HG03469 (cell line): ENCODE results near the gene BGLAP.
"Not testable (repeated sequence)": the region's sequence is repeated elsewhere in the genome, so short reads cannot be mapped to it uniquely, and the experiment has no call there.

Experiments used
- ATAC-seq: cut with Tn5 transposase; IDR thresholded peaks from one replicate; pipeline ENCODE4 v1.9.1; 2021; ENCODE audit warnings: mild to moderate bottlenecking, moderate library complexity, moderate number of reproducible peaks; ENCODE audit not compliant: unreplicated experiment

BGLAP gene

DNA sequence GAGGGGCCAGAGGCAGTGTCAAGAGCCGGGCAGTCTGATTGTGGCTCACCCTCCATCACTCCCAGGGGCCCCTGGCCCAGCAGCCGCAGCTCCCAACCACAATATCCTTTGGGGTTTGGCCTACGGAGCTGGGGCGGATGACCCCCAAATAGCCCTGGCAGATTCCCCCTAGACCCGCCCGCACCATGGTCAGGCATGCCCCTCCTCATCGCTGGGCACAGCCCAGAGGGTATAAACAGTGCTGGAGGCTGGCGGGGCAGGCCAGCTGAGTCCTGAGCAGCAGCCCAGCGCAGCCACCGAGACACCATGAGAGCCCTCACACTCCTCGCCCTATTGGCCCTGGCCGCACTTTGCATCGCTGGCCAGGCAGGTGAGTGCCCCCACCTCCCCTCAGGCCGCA is at the start of gene BGLAP:
Gene BGLAP, plus strand, starts transcription at position 259 of the 400 bp plus-strand sequence. Its CDS starts 48 bp downstream, at position 307.
- no peak for ATAC-seq

DNA sequence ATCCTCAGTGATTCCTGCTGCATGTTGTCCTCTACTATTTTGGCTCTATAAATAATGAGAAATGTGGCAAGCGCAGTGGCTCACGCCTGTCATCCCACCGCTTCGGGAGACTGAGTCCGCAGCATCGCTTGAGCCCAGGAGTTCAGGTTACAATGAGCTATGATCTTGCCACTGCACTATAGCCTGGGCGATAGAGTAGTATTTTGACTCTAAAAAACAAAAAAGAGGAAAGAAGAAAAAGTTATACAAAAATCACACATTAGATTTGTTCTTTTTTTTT is 48.8 kb upstream of the BGLAP start:
- no peak for ATAC-seq

DNA sequence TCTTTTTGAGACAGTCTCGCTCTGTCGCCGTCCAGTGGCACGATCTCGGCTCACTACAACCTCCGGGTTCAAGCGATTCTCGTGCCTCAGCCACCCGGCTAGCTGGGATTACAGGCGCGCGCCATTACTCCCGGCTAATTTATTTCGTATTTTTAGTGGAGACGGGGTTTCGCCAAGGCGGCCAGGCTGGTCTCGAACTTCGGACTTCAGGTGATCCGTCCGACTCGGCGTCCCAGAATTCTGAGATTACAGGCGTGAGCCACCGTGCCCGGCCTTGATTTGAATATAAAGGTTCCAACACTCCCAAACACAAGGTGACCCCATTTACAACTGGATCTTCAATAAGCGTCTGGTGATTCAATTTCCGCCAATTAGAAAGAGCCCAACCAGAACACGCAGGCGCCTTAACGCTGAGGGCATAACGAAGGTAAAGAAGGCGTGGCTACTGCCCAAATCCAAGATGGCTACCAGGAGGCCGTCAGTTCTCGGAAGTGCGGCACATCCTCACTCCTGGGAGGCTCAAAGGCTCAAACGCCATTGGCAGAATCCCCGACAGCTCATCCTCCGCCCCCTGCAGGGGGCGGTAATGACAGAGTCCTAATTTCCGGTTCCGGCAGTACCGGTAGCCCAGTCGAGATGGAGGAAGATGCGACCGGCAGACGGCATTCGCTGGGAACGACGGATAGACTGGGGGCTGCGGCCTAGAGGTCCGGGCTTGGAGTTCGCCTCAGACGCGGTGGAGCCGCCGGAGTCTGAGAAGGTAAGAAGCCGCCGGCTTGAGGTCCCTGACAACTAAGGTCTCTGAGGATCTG is 48.3 kb upstream of the BGLAP start, which contains the start of gene SLC25A44:
Gene SLC25A44, plus strand, starts transcription at position 617 of the 812 bp plus-strand sequence. CDS start 5,744 bp downstream, outside the sequence.
- peak; percentile 88 for ATAC-seq

DNA sequence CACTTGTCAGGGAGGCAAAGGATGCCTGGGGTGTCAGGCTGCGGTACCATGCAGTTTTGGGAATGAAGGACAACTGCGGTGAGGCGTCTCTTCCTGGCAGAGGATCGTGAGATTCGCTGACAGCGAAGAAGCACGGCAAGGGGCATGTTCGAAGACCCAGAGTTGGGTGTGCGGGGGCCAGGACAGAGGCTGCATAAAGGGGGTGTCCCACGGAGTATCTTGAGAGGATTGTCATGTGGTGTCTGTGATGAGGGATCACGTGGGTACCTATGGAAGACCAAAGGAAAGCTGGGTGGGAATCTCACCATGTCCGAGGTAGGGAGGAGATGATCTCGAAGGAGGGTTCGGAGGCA is 47.7 kb upstream of the BGLAP start:
- no peak for ATAC-seq

DNA sequence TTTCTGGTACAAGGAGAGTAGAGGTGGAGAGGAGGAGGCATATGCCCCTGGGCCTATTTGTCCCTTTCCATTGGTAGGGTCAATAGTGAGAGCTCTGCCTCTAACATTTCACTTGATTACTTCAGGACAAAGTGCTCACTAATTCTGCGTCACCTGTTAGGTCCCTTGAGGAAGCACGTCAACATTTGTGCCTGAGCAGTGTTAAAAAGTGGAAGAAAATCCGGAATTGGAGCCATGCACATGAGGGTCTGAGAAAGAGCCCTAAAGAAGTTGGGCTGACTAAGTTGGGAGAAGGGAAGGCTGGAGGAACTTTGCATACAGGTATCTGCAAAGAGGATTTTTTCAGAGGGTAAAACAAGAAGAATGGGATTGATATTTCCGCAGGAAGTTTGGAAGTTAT is 46.1 kb upstream of the BGLAP start:
- ATAC-seq, result no peak

DNA sequence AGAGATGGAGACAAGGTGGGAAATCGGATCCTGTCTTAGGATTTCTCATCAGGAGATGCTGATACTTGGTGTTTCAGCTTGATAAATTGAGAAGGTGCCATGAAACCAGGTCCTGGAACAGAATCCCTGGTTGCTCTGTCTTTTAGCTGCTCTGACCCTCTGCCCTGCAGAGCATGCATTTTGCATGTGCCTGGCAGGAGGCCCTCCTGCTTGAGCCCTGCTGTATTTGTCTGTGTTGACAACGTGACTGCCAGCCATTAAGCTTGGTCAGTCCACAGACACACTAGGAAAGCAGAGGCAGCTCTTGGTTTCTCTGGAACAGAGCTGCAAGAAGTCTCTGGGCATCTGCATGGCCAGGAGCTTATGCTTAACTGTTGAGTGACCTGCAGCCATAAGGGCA is 45.5 kb upstream of the BGLAP start:
- no peak for ATAC-seq

DNA sequence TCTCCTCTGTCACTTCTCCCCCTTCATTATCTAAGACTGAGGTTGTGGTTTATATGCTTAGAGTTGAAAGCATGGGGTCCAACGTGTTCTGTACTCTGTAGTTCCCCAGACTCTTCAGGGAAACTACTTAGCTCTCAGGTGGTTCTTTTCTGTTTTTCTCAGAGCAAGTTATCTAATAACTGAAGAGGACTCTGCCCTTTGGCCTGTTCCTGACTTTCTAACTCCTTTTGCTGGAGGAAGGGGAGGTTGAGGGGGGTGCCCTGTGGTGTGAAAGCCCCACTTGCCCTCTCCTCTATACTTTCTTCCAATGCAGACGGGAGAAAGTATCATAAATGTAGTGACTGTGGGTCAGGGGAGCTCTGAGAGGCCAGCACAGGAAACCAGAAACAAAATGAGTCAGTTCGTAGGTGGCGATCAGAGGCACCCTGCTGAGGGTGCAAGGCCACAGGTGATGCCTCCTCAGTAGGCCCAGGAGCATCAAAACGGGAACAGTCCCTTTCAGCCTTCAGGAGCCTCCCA is 43.1 kb upstream of the BGLAP start:
- no peak for ATAC-seq

DNA sequence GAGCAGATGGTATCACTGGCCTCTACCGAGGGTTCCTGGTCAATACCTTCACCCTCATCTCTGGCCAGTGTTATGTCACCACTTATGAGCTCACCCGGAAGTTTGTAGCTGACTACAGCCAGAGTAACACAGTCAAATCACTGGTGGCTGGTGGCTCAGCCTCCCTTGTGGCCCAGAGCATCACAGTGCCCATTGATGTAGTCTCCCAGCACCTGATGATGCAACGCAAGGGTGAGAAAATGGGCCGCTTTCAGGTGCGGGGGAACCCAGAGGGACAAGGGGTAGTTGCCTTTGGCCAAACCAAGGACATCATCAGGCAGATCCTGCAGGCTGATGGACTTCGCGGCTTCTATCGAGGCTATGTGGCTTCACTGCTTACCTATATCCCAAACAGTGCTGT is 41.9 kb upstream of the BGLAP start:
- ATAC-seq, result no peak

DNA sequence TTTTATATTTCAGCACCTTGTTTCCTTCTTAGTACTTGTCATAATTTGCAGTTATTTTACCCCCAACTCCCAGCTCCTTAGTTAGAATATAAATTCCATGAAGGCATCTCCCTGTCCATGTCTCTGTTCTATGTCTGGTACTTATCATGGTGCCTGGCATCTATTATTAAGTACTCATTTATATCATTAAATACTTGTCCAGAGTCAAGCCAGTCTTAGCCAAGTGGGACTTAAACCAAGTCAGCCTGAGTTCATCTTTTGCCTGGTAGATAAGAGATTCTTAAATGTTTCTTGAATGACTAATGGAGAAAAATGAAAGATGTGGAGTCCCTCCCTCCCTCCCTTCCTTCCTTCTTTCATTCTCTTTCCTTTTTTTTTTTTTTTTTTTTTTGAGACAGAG is 38.7 kb upstream of the BGLAP start:
- ATAC-seq, result no peak

DNA sequence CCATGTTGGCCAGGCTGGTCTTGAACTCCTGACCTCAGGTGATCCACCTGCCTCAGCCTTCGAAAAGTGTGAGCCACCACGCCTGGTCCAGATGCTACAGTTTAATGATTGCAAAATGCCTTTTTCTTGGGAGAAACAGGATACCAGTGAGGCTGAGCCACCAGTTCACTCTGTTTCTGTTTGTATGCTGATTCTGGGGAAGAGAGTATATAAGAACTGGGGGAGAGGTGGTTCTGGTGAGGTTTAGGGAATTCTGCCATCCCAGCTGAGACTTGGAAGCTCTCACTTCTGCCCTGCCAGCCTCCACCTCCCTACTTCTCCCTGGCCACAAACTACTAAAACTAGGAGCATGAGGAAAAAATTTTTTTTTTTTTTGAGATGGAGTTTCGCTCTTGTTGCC is 37.3 kb upstream of the BGLAP start:
- ATAC-seq, result no peak

DNA sequence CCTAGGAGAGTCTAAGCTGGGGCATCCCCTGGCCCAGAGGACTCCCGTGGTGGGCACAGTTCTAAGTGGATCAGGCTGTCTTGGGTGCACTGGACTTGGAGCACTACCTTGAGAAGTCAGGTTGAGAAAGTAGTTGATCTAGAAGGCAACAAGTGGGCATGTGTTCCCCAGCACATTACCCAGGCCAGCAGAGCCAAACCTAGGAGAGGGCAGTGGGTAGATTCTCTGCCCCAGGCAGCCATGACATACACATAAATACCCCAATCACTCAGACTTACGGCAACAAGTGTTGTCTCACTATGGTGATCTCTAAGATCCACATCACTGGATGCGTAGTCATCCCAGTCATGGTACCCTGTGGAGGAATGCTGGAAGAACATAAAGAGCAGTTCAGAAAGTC is 30.7 kb upstream of the BGLAP start:
- ATAC-seq, result no peak

DNA sequence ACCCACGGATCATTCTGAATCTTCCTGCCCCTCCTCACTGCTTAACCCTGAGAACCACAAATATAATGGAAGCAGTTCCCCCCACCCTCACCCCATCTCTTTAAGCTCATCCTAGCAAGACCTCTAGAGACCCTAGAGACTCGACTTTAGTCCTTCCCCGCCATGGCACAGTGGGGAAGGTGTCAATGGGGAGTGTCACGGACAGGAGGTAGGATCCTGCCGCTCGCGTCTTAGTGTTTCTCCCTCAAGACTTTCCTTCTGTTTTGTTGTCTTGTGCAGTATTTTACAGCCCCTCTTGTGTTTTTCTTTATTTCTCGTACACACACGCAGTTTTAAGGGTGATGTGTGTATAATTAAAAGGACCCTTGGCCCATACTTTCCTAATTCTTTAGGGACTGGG is 29.9 kb upstream of the BGLAP start:
- ATAC-seq, result no peak

DNA sequence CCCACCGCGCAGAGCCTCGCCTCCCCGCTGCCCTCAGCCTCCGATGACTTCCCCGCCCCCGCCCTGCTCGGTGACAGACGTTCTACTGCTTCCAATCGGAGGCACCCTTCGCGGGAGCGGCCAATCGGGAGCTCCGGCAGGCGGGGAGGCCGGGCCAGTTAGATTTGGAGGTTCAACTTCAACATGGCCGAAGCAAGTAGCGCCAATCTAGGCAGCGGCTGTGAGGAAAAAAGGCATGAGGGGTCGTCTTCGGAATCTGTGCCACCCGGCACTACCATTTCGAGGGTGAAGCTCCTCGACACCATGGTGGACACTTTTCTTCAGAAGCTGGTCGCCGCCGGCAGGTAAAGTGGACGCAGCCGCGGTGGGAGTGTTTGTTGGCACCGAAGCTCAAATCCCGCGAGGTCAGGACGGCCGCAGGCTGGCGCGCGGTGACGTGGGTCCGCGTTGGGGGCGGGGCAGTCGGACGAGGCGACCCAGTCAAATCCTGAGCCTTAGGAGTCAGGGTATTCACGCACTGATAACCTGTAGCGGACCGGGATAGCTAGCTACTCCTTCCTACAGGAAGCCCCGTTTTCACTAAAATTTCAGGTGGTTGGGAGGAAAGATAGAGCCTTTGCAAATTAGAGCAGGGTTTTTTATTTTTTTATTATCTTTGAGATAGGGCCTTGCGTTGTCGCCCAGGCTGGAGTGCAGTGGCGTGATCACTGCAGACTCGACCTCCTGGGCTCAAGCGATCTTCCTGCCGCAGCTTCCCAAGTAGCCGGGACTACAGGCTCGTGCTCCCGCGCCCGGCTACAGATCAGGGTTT is 28.9 kb upstream of the BGLAP start, which contains the start of gene PMF1:
Gene PMF1, plus strand, starts transcription at position 175 of the 811 bp plus-strand sequence. Its CDS starts 9 bp downstream, at position 184.
- ATAC-seq, result peak; percentile 68

DNA sequence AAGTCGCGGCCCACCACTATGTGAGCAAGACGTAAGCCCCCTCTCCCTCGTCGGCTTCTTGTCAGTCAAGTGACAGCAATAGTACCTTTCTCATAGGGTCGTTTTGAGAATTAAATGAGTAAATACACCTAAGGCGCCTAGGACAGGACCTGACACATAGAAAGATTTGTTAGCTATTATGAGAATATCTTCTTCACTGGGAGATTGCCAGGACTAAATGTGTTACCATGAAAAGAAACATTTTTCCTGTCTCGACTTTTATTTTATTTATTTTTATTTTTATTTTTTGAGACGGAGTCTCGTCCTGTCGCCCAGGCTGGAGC is 28.4 kb upstream of the BGLAP start:
- no peak for ATAC-seq

DNA sequence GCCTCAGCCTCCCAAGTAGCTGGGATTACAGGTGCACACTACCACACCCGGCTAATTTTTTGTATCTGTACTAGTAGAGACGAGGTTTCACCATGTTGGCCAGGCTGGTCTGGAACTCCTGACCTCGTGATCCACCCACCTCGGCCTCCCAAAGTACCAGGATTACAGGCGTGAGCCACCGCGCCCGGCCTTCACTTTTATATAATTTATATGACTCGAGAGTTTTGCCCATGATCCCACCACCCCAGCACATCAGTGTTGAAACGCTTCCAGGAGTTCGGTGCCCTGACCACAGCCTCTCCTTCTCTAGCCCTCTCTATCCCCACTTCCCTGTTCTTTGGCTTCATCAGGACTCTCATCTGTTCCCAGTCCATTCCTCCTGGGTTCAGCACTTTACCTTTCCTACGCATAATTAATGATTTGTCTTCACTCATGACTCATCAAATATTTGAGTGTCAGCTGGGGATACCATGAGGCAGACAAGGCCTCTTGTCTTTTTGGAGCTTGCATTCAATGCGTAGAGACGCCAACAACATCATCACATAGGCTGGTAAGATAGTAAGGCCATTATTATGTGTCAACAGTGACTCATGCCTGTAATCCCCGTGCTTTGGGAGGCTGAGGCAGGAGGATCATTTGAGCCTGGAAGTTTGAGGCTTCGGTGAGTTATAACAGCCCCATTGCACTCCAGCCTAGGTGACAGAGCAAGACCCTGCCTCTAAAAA is 27.8 kb upstream of the BGLAP start:
- no peak for ATAC-seq

DNA sequence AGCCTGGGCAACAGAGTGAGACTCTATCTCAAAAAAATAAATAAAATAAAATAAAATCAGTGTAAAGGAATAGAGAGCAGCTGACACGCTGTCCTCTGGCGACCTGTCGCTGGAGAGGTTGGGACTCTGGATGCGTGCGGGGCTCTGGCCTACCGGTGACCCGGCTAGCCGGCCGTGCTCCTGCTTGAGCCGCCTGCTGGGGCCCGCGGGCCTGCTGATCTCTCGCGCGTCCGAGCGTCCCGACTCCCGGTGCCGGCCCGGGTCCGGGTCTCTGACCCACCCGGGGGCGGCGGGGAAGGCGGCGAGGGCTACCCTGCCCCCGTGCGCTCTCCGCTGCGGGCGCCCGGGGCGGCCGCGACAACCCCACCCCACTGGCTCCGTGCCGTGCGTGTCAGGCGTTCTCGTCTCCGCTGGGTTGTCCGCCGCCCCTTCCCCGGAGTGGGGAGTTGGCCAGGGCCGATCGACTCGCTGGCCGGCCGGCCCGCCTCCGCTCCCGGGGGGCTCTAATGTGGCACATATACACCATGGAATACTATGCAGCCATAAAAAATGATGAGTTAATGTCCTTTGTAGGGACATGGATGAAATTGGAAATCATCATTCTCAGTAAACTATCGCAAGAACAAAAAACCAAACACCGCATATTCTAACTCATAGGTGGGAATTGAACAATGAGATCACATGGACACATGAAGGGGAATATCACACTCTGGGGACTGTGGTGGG is 25.5 kb upstream of the BGLAP start:
- ATAC-seq, result not testable (repeated sequence)

DNA sequence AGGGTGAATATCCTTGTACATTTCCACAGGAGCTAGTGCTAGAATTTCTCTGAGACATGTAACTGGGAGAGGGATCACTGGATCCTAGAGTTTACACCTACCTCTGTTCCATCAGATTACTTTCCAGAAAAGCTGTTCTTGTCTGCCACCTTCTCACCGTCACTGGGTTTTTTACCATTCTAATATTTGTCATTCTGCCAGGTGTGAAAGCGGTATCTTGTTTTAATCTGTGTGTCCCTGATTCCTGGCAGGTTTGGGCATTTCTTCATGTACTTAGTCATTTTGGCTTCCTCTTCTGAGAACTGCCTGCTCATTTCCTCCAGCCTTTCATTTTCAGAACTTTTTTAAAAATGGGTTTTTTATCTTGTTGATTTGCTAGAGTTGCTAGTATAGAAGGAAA is 24.1 kb upstream of the BGLAP start:
- ATAC-seq, result no peak

DNA sequence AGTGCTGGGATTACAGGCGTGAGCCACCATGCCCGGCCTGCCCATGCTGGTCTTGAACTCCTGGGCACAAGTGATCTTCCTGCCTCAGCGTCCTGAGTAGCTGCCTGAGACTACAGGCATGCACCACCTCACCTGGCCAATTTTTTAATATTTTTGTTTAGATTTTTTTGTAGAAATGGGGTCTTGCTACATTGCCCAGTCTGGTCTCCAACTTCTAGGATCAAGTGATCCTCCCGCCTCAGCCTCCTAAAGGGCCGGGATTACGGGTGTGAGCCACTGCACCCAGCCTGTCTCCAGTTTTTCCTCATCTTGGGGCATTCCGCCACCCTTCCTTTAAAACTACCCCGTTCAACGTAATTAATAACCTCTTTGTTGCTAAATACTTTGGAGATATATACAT is 21.8 kb upstream of the BGLAP start:
- ATAC-seq, result no peak

DNA sequence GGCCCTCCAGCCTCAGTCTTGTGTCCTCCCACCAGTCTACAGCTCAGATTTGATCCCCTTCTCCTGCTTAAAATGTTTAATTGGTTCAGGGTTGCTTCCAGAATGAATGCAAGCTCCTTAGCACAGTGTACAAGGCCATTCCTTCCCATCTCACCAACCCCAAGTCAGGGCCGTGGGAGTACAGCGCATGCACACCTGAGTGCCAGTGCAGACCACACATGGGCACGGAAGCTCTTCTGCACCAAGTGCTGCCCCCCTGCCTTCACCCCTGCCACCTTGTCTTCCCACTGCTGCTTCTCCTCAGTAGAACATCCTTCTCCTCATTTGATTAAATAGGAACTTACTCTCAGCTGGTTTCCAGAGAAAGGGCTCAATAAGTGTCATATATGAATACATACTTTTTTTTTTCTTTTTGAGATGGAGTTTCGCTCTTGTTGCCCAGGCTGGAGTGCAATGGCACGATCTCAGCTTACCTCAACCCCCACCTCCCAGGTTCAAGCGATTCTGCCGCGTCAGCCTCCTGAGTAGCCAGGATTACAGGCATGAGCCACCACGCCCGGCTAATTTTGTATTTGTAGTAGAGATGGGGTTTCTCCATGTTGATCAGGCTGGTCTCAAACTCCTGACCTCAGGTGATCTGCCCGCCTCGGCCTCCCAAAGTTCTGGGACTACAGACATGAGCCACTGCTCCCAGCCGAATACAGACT is 19.8 kb upstream of the BGLAP start:
- no peak for ATAC-seq

DNA sequence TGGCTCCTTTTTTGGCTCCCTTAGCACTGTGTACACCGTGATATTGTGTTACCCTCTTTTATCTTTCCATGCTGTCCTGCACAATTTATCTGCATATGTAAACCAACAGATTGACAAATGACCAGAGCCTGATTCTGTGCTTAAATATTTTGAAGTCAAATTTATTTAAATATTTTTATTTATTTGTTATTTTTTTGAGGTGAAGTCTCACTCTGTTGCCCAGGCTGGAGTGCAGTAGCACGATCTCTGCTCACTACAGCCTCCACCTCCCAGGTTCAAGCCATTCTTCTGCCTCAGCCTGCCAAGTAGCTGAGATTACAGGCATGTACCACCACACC is 16.3 kb upstream of the BGLAP start:
- ATAC-seq, result no peak
